Measurements from ENCODE around the gene COL17A1.
A peak's percentile ranks its signal among the peaks of the same experiment; 100 is the strongest.

Gene COL17A1

GRCh38 chr10:104123397-104123796 lies 37.7 kb upstream of the COL17A1 start:
- Histone ChIP-seq H4K20me1 (ENCODE audit: insufficient read depth, low read length) (no peaks in the 10 kb centered on the region), H3K4me3 (ENCODE audit: low read length) (no peak overlapping the region), H3K36me3 (replicated peaks; ENCODE audit: low read depth, low read length) (no peaks in the 10 kb centered on the region), H2AFZ (ENCODE audit: low read depth, low read length) (no peak overlapping the region), H3K27ac (ENCODE audit: low read length) (no peak overlapping the region), H3K4me1 (ENCODE audit: low read length) (peaks cover 11% of the 10 kb centered on the region), H3K27me3 (ENCODE audit: low read depth, low read length) (no peaks in the 10 kb centered on the region), H3K9ac (ENCODE audit: low read length) (no peak overlapping the region), H3K9me3 (ENCODE audit: insufficient read depth, low read length) (no peaks in the 10 kb centered on the region), H3K79me2 (ENCODE audit: low read length) (no peaks in the 10 kb centered on the region; the same call in 1 of the 2 replicates), H3K4me2 (ENCODE audit: low read length) (no peak overlapping the region; the same call in 1 of the 2 replicates)
- TF ChIP-seq CTCF (IDR thresholded peaks at IDR 0.05; ENCODE audit: low read depth, low read length): peak; percentile 51
- no peak for TF ChIP-seq EZH2phosphoT487 (IDR thresholded peaks at IDR 0.05; ENCODE audit: low read depth)

GRCh38 chr10:104122225-104123107 lies 36.8 kb upstream of the COL17A1 start:
- Histone ChIP-seq H3K27me3 (ENCODE audit: low read depth, low read length) (no peaks in the 10 kb centered on the region), H4K20me1 (ENCODE audit: insufficient read depth, low read length) (no peaks in the 10 kb centered on the region), H3K4me3 (ENCODE audit: low read length) (peak overlapping the region; percentile 89), H2AFZ (ENCODE audit: low read depth, low read length) (peak overlapping the region; percentile 69; the same call in 1 of the 2 replicates), H3K4me1 (ENCODE audit: low read length) (peaks cover 11% of the 10 kb centered on the region), H3K9me3 (ENCODE audit: insufficient read depth, low read length) (no peaks in the 10 kb centered on the region), H3K9ac (ENCODE audit: low read length) (peak overlapping the region; percentile 87), H3K36me3 (replicated peaks; ENCODE audit: low read depth, low read length) (no peaks in the 10 kb centered on the region), H3K79me2 (ENCODE audit: low read length) (no peaks in the 10 kb centered on the region; the same call in 1 of the 2 replicates), H3K27ac (ENCODE audit: low read length) (peak overlapping the region; percentile 48), H3K4me2 (ENCODE audit: low read length) (peak overlapping the region; percentile 89)
- TF ChIP-seq EZH2phosphoT487 (IDR thresholded peaks at IDR 0.05; ENCODE audit: low read depth) (no peak), CTCF (IDR thresholded peaks at IDR 0.05; ENCODE audit: low read depth, low read length) (no peak)

GRCh38 chr10:104121485-104122224 lies 36.0 kb upstream of the COL17A1 start, which contains the start of gene SFR1:
TSS of gene SFR1 (plus strand) at chr10:104122171. CDS start at chr10:104122184, 13 bp downstream.
- Histone ChIP-seq H3K27me3 (ENCODE audit: low read depth, low read length) (no peaks in the 10 kb centered on the region), H3K4me2 (ENCODE audit: low read length) (peak within 1 kb of the TSS; percentile 89), H2AFZ (ENCODE audit: low read depth, low read length) (peak within 1 kb of the TSS; percentile 96), H3K9me3 (ENCODE audit: insufficient read depth, low read length) (no peaks in the 10 kb centered on the region), H4K20me1 (ENCODE audit: insufficient read depth, low read length) (no peaks in the 10 kb centered on the region), H3K27ac (ENCODE audit: low read length) (peak within 1 kb of the TSS; percentile 86), H3K9ac (ENCODE audit: low read length) (peak within 1 kb of the TSS; percentile 98), H3K4me3 (ENCODE audit: low read length) (peak within 1 kb of the TSS; percentile 99), H3K79me2 (ENCODE audit: low read length) (no peaks in the 10 kb centered on the region; the same call in 1 of the 2 replicates), H3K4me1 (ENCODE audit: low read length) (peaks cover 11% of the 10 kb centered on the region), H3K36me3 (replicated peaks; ENCODE audit: low read depth, low read length) (no peaks in the 10 kb centered on the region)
- no peak for TF ChIP-seq EZH2phosphoT487 (IDR thresholded peaks at IDR 0.05; ENCODE audit: low read depth)
- peak; percentile 40 for TF ChIP-seq CTCF (IDR thresholded peaks at IDR 0.05; ENCODE audit: low read depth, low read length)

Data from OCI-LY3 (cell line).